Stimulated activated naive CD8-positive, alpha-beta T cell treated with anti-CD3 and anti-CD28 coated beads, Interleukin-15, Interleukin-2, amounts not matched to agents 100 ng/mL and 50 ng/mL, for 24 hours (primary cell): ENCODE data around the gene KIF11.

Experiments used
- H3K27ac Mint-ChIP-seq: one replicate; pipeline ENCODE4 v1.8.0; 2021; ENCODE audit warnings: mild to moderate bottlenecking, mixed read lengths
- H3K27me3 Mint-ChIP-seq: one replicate; pipeline ENCODE4 v1.8.0; 2021; ENCODE audit warnings: mixed read lengths
- H3K36me3 Mint-ChIP-seq: one replicate; pipeline ENCODE4 v1.8.0; 2021; ENCODE audit warnings: low read depth, mixed read lengths
- H3K4me1 Mint-ChIP-seq: one replicate; pipeline ENCODE4 v1.8.0; 2021; ENCODE audit warnings: low read depth, mixed read lengths
- H3K4me3 Mint-ChIP-seq: one replicate; pipeline ENCODE4 v1.8.0; 2021; ENCODE audit warnings: mild to moderate bottlenecking, mixed read lengths
- H3K9me3 Mint-ChIP-seq: one replicate; pipeline ENCODE4 v1.8.0; 2021; ENCODE audit warnings: mixed read lengths

Gene KIF11

GRCh38 chr10:92699193-92699517, 106.2 kb downstream of the KIF11 start:
- no peaks in the 10 kb centered on the region for H3K9me3 Mint-ChIP-seq
- peak overlapping the region; percentile 87 for H3K4me3 Mint-ChIP-seq
- H3K27ac Mint-ChIP-seq, result peak overlapping the region; percentile 27
- peaks cover 73% of the 10 kb centered on the region for H3K27me3 Mint-ChIP-seq
- H3K36me3 Mint-ChIP-seq, result no peaks in the 10 kb centered on the region
- peaks cover 27% of the 10 kb centered on the region for H3K4me1 Mint-ChIP-seq

GRCh38 chr10:92699518-92700381, 106.8 kb downstream of the KIF11 start:
- H3K27ac Mint-ChIP-seq, result peak overlapping the region; percentile 27
- no peaks in the 10 kb centered on the region for H3K36me3 Mint-ChIP-seq
- H3K4me1 Mint-ChIP-seq, result peaks cover 27% of the 10 kb centered on the region
- H3K4me3 Mint-ChIP-seq, result peak overlapping the region; percentile 87
- no peaks in the 10 kb centered on the region for H3K9me3 Mint-ChIP-seq
- H3K27me3 Mint-ChIP-seq, result peaks cover 73% of the 10 kb centered on the region

DNA sequence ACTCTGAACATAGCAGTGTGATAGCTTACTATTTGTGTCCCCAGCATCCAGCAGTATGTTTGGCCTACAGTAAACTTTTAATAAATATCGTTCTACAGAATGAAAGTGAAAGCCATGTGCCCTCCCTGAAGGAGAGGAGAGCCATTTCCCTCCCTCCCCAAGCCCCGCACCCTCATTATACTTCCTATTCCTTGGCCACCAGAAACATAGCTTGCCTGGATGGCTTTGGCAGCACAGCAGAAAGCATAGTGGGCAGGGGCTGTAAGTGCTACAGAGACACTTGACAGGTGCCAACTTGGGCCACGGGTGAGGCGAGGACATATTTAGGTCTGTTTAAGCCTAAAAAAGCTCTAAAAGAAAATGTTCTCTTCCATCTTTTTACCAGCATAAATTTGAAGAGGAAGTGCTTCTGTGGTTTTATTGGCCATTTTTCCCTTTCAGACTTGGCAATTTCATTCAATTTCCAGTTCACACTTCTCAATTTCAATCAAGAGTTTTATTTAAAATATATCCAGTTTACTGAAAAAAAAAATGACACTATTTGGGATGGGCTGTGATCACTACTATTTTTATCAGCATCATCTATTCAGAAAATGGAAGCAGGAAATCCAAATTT, 109.5 kb downstream of the KIF11 start:
- Mint-ChIP-seq H3K4me3 (no peak overlapping the region), H3K27ac (peak overlapping the region; percentile 18), H3K27me3 (peaks cover 58% of the 10 kb centered on the region), H3K4me1 (peaks cover 25% of the 10 kb centered on the region), H3K9me3 (no peaks in the 10 kb centered on the region), H3K36me3 (no peaks in the 10 kb centered on the region)
